ENCODE measurements around the gene MPZL3. TPM values are rescaled to one million over a fixed set of nuclear protein-coding genes. Genes with fewer than 3 reads are reported as not detected.

The MPZL3 gene
- total RNA-seq, 4 donors from 2014 or later = 6.9 to 15.3 (median 12.3) TPM

DNA sequence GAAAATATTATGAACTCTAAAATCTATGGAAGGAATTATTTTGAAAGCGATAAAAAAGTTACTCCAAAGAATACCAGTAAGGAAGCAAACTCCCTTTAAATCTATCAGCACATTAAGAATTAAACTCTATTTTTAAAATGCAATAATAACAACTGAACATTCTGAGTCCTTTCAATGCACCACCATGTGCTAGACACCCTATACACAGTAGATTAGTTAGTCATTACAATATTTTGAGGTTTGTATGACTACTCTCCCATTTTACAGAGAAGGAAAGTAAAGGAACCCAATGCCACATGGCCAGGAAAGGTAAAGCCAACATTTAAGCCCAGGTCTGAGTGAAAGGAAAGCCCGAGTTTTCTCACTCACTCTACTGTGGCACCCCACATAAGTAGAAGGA is 45.1 kb downstream of the MPZL3 start:
- Histone ChIP-seq H3K4me1 (peaks cover 0 to 7% of the 10 kb centered on the region in 2 donors), H3K36me3 (no peaks in the 10 kb centered on the region), H3K27me3 (no peaks in the 10 kb centered on the region), H3K27ac (no peak overlapping the region), H3K4me3 (replicated peaks in 1 of 3) (no peak overlapping the region), H3K9me3 (no peaks in the 10 kb centered on the region)
- TF ChIP-seq POLR2A (IDR thresholded peaks at IDR 0.05) = no peak
- TF ChIP-seq, protein P1, sequence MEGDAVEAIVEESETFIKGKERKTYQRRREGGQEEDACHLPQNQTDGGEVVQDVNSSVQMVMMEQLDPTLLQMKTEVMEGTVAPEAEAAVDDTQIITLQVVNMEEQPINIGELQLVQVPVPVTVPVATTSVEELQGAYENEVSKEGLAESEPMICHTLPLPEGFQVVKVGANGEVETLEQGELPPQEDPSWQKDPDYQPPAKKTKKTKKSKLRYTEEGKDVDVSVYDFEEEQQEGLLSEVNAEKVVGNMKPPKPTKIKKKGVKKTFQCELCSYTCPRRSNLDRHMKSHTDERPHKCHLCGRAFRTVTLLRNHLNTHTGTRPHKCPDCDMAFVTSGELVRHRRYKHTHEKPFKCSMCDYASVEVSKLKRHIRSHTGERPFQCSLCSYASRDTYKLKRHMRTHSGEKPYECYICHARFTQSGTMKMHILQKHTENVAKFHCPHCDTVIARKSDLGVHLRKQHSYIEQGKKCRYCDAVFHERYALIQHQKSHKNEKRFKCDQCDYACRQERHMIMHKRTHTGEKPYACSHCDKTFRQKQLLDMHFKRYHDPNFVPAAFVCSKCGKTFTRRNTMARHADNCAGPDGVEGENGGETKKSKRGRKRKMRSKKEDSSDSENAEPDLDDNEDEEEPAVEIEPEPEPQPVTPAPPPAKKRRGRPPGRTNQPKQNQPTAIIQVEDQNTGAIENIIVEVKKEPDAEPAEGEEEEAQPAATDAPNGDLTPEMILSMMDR (IDR thresholded peaks at IDR 0.05) = no peak
- intact Hi-C loops (cut with DNase I) = no loop called here
- WGBS, 2 donors = 83 to 90% methylated on average over 2 of the region's 2 CpGs
- DNase-seq = no peak

DNA sequence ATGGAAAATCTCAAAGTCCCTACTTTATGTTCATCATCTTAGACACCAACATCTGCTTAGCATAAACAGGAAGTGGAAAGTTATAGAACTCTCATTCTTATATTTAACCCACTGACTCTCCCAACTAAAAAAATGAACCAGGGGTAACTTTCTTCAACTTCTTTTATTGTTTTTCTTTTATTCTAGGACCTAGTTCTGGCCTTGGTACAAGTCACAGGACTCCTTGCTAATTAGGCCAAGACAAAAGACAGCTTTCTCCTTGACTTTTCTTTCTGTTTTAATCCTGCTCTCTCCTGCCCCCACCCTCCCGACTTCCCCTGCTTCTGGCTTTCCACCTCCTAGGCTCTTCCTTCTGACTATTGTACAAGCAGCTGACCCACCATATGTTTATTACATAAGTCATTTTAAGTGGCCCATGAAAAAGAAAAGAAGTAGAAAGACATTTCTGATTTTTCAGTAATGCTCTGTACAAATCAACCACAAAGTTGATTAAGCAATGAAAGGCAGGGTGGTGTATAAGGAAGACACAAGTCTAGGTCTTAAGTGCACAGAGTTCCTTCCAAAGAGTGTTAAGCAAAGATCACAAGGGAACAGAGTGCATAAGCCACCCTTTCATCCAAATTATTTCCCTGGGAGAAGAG is 45.7 kb downstream of the MPZL3 start:
- Histone ChIP-seq H3K4me3 (replicated peaks in 1 of 3) (no peak overlapping the region), H3K4me1 (peaks cover 0 to 7% of the 10 kb centered on the region in 2 donors), H3K36me3 (no peaks in the 10 kb centered on the region), H3K27me3 (no peaks in the 10 kb centered on the region), H3K9me3 (no peaks in the 10 kb centered on the region), H3K27ac (no peak overlapping the region)
- DNase-seq = no peak
- WGBS, 2 donors = 48 to 60% methylated on average over 1 of the region's 1 CpG
- intact Hi-C loops (cut with DNase I) = no loop called here
- no peak for TF ChIP-seq POLR2A (IDR thresholded peaks at IDR 0.05)
- TF ChIP-seq, protein P1 (IDR thresholded peaks at IDR 0.05) = no peak

DNA sequence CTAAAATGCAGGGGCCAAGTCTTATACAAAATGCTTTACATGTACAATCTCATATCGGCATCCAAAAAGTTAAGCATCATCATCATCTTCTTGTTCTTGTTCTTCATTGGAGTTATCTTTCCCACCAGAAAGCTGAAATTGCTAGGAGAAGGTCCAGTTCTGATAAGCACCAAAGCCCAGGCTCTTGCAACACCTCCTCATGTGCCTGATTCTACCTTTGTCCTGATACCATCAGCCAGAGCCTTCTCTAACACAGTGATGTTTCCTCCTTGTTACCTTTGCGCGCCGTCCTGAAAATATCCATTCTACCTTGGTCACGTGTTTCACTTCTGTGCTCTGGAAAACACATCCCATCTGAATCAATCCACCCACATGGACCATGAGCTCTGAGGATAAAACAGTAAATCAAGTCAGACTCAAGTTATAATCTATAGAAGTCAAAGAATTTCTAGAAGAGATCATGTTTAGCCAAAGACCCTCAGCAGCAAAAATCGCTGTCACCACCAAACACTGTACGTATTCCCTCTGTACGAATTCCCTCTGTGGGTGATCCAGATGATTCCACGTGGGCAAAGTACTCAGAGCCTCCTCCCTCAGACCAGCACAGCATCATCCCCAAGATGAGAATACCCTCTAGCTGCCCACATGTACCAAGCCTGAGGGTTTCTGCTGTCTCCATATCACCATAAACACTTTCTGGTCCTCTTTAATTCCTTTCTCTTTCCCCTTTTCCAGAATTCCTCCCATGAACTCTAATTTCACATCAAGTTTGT is 46.4 kb downstream of the MPZL3 start:
- H3K27me3 ChIP-seq = no peaks in the 10 kb centered on the region
- 88 to 95% methylated on average over 9 of the region's 9 CpGs for WGBS, 2 donors
- H3K27ac ChIP-seq = no peak overlapping the region
- H3K36me3 ChIP-seq = no peaks in the 10 kb centered on the region
- H3K4me3 ChIP-seq (replicated peaks in 1 of 3) = no peak overlapping the region
- no peaks in the 10 kb centered on the region for H3K9me3 ChIP-seq
- DNase-seq = no peak
- intact Hi-C loops (cut with DNase I) = no loop called here
- peaks cover 0 to 2% of the 10 kb centered on the region in 2 donors for H3K4me1 ChIP-seq
- no peak for TF ChIP-seq POLR2A (IDR thresholded peaks at IDR 0.05)
- TF ChIP-seq, protein P1 (IDR thresholded peaks at IDR 0.05) = no peak

DNA sequence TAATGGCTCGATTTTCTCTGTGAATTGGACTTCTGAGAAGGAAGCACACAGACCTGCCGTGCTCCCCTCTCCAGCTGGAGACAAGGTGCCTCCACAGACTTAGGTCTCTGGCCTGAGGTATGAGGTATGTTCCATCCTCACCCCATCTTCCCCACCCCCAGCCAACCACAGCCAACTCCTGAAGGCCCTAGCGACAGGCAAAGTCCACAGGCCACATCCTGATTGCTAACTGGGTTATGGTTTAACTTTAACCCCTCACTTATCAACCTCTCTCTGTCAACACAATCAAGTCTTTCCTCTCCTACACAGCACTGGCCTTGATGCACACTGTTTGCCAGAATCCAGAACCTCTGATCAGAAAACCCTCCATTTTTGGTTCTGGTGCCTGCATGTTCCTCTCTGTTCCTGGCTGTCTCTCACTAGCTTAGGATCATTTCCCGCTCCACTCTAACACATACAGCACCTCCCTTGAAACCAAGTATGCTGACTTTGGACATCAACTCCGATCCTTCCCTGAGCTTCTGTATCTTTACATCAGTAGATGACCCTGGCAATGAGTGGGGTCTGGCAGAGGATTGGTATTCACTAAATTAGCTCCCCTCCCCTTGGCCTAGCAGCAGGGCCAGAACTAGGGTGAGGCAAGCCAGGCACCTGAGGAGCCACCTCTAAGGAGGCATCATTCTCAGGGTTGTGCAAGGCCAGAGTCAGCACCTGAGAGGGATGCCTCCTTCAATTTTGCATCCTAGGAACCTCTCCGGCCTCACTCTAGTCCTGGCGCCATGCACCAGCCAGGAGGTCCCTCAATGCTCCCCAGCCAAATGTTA is 49.4 kb downstream of the MPZL3 start:
- intact Hi-C loops (cut with DNase I) = loop anchor here (5.0 kb wide), 1 partner anchor 144 kb away; no protein-coding TSS in a partner anchor
- Histone ChIP-seq H3K4me1 (peaks cover 0 to 8% of the 10 kb centered on the region in 2 donors), H3K9me3 (no peaks in the 10 kb centered on the region), H3K27me3 (no peaks in the 10 kb centered on the region), H3K36me3 (no peaks in the 10 kb centered on the region), H3K27ac (no peak overlapping the region), H3K4me3 (replicated peaks in 1 of 3) (no peak overlapping the region)
- 78 to 82% methylated on average over 7 of the region's 7 CpGs for WGBS, 2 donors
- DNase-seq = peak in 1 of 2 donors; percentile 6
- TF ChIP-seq, protein P1 (IDR thresholded peaks at IDR 0.05) = no peak
- no peak for TF ChIP-seq POLR2A (IDR thresholded peaks at IDR 0.05)
